ENCODE results near the gene ELF5. TPM values are rescaled to one million over a fixed set of nuclear protein-coding genes. Genes with fewer than 3 reads are reported as not detected.

The ELF5 gene
- total and polyA plus RNA-seq, 2 donors (not counting 3 experiments of a cell fraction or from before 2014, with no cell fraction given): not detected

- ChIA-PET CTCF (interaction anchor here (0.8 to 1.1 kb wide), 2 partner anchors 13 kb away, joined by 4 read pairs; no protein-coding TSS in a partner anchor), POLR2A (no interaction called here)
- Histone ChIP-seq H3K79me2 (ENCODE audit: control insufficient read depth, insufficient read depth, low read length) (no peaks in the 10 kb centered on the region), H3K9me1 (replicated peaks; ENCODE audit: control insufficient read depth, extremely low read depth, insufficient read depth, low read length) (no peaks in the 10 kb centered on the region), H3K36me3 (ENCODE audit: control insufficient read depth in 2 of 2, extremely low read depth in 1 of 2, insufficient read depth in 2 of 2, low read length in 2 of 2) (no peaks in the 10 kb centered on the region), H3K9ac (replicated peaks; ENCODE audit: extremely low read depth, insufficient read depth, low read length) (no peak overlapping the region), H3K27me3 (ENCODE audit: control insufficient read depth in 2 of 2, insufficient read depth in 2 of 2, low read length in 2 of 2) (peaks cover 0 to 2% of the 10 kb centered on the region in 2 experiments), H3K4me3 (replicated peaks in 1 of 3; ENCODE audit: insufficient read depth in 1 of 3, low read depth in 1 of 3, low read length in 3 of 3) (no peak overlapping the region), H3K4me1 (ENCODE audit: control insufficient read depth, extremely low read depth, insufficient read depth, low read length) (no peaks in the 10 kb centered on the region), H2AFZ (ENCODE audit: low read depth, low read length) (no peak overlapping the region), H3K27ac (ENCODE audit: insufficient read depth, low read depth, low read length) (no peak overlapping the region), H3K4me2 (ENCODE audit: insufficient read depth, low read length) (no peak overlapping the region), H4K20me1 (replicated peaks; ENCODE audit: control insufficient read depth, extremely low read depth, insufficient read depth, low read length) (no peaks in the 10 kb centered on the region), H3K9me3 (replicated peaks; ENCODE audit: control insufficient read depth, insufficient read depth, low read length) (no peaks in the 10 kb centered on the region)
- no peak for FAIRE-seq
- DNase-seq (ENCODE audit: low read depth, low spot score): no peak
- intact Hi-C loops (cut with micrococcal nuclease): no loop called here
- dilution Hi-C loops (cut with MboI; ENCODE audit: extremely low pct_ligation_motif_present, low sequenced_read_pairs): no loop called here
- no peak for TF ChIP-seq EZH2 (IDR thresholded peaks at IDR 0.05; ENCODE audit: borderline replicate concordance, low read depth, low read length, severe bottlenecking)
- BruUV-seq (replicated peaks): no TSS peak
Measured at GRCh38 chr11:34525888-34526657, 12.5 kb upstream of the ELF5 start.

DNA sequence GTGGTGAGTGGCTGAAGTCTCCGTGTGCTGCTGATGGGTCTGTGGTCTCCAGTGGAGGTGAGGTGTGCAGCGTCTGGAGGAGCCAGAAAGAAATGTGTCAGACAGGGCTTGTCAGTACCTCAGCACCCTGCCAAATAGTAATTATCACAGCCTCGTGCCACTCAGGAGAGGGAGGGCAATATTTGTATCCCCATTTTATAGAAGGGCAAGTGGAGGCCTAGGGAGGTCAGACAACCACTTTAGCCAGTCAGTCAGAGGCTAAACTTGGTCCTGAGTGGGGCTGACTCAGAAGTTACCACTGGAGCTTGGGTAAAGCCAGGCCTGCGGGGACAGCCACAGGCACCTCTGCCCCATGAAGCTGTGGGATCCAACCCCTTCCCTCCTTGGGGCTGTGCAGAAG is 11.5 kb upstream of the ELF5 start:
- Histone ChIP-seq H3K79me2 (ENCODE audit: control insufficient read depth, insufficient read depth, low read length) (no peaks in the 10 kb centered on the region), H3K9me1 (replicated peaks; ENCODE audit: control insufficient read depth, extremely low read depth, insufficient read depth, low read length) (no peaks in the 10 kb centered on the region), H3K4me2 (ENCODE audit: insufficient read depth, low read length) (no peak overlapping the region), H3K9me3 (replicated peaks; ENCODE audit: control insufficient read depth, insufficient read depth, low read length) (no peaks in the 10 kb centered on the region), H3K36me3 (ENCODE audit: control insufficient read depth in 2 of 2, extremely low read depth in 1 of 2, insufficient read depth in 2 of 2, low read length in 2 of 2) (no peaks in the 10 kb centered on the region), H3K4me1 (ENCODE audit: control insufficient read depth, extremely low read depth, insufficient read depth, low read length) (no peaks in the 10 kb centered on the region), H2AFZ (ENCODE audit: low read depth, low read length) (no peak overlapping the region), H3K9ac (replicated peaks; ENCODE audit: extremely low read depth, insufficient read depth, low read length) (no peak overlapping the region), H3K27ac (ENCODE audit: insufficient read depth, low read depth, low read length) (no peak overlapping the region), H3K27me3 (ENCODE audit: control insufficient read depth in 2 of 2, insufficient read depth in 2 of 2, low read length in 2 of 2) (peaks cover 0 to 2% of the 10 kb centered on the region in 2 experiments), H3K4me3 (replicated peaks in 1 of 3; ENCODE audit: insufficient read depth in 1 of 3, low read depth in 1 of 3, low read length in 3 of 3) (no peak overlapping the region), H4K20me1 (replicated peaks; ENCODE audit: control insufficient read depth, extremely low read depth, insufficient read depth, low read length) (no peaks in the 10 kb centered on the region)
- FAIRE-seq: no peak
- ChIA-PET CTCF (interaction anchor here (1.1 kb wide), 1 partner anchor 12 kb away, joined by 4 read pairs; no protein-coding TSS in a partner anchor), POLR2A (no interaction called here)
- no TSS peak for BruUV-seq (replicated peaks)
- dilution Hi-C loops (cut with MboI; ENCODE audit: extremely low pct_ligation_motif_present, low sequenced_read_pairs): no loop called here
- intact Hi-C loops (cut with micrococcal nuclease): no loop called here
- TF ChIP-seq JUN (IDR thresholded peaks at IDR 0.05; ENCODE audit: borderline replicate concordance, insufficient read depth, insufficient read length, low read depth): no peak
- TF ChIP-seq MYC (IDR thresholded peaks at IDR 0.05; ENCODE audit: low read depth, low read length): no peak
- TF ChIP-seq POLR2AphosphoS5 (IDR thresholded peaks at IDR 0.05; ENCODE audit: insufficient read depth, low read depth, low read length): no peak
- no peak for TF ChIP-seq EZH2 (IDR thresholded peaks at IDR 0.05; ENCODE audit: borderline replicate concordance, low read depth, low read length, severe bottlenecking)
- TF ChIP-seq POLR2A (IDR thresholded peaks at IDR 0.05; ENCODE audit: low read depth, low read length): no peak
- TF ChIP-seq, protein P1, sequence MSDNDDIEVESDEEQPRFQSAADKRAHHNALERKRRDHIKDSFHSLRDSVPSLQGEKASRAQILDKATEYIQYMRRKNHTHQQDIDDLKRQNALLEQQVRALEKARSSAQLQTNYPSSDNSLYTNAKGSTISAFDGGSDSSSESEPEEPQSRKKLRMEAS (IDR thresholded peaks at IDR 0.05; ENCODE audit: insufficient read depth, insufficient read length): no peak
- TF ChIP-seq GATA2 (IDR thresholded peaks at IDR 0.05; ENCODE audit: insufficient read depth, insufficient read length, low read depth, low read length): no peak
- no peak for TF ChIP-seq FOS (IDR thresholded peaks at IDR 0.05; ENCODE audit: borderline replicate concordance, insufficient read depth, low read length)
- no peak for TF ChIP-seq CTCF (IDR thresholded peaks at IDR 0.05; ENCODE audit: extremely low read depth in 1 of 2, insufficient read depth in 1 of 2, low read depth in 1 of 2, low read length in 2 of 2)
- no peak for DNase-seq (ENCODE audit: low read depth, low spot score)

All from endothelial cell of umbilical vein (primary cell).